ENCODE data around the gene NSMF.
"Not testable (repeated sequence)": the region's sequence is repeated elsewhere in the genome, so short reads cannot be mapped to it uniquely, and the experiment has no call there.

GRCh38 chr9:137451264-137452005 is 7.7 kb downstream of the NSMF start:
- not testable (repeated sequence) for TF ChIP-seq SP1 (IDR thresholded peaks at IDR 0.05; ENCODE audit: low read depth, low read length); JUND (IDR thresholded peaks at IDR 0.05; ENCODE audit: low read depth, low read length); POLR2AphosphoS5 (IDR thresholded peaks at IDR 0.05; ENCODE audit: low read length); EGR1 (IDR thresholded peaks at IDR 0.05; ENCODE audit: borderline replicate concordance in 1 of 2, low read depth in 2 of 2, low read length in 2 of 2); POLR2A (IDR thresholded peaks at IDR 0.05; ENCODE audit: low read depth, low read length); CTCF (IDR thresholded peaks at IDR 0.05 in 2 of 3, conservative IDR thresholded peaks at IDR 0.05 in 1 of 3; ENCODE audit: control insufficient read depth in 2 of 3, extremely low read depth in 1 of 3, insufficient read depth in 1 of 3, low read depth in 3 of 3, low read length in 3 of 3); RBBP5 (conservative IDR thresholded peaks at IDR 0.05); MLLT1 (IDR thresholded peaks at IDR 0.05)
